DMS 273 treated with DMSO at 0.1 percent for 48 hours (cell line): ENCODE results near the gene MDH2.
"Not testable (repeated sequence)": the region's sequence is repeated elsewhere in the genome, so short reads cannot be mapped to it uniquely, and the experiment has no call there.

Source experiments
- DNase-seq: peaks from one replicate; lab custom pipeline; 2025; lab: John Stamatoyannopoulos, UW

Gene MDH2

DNA sequence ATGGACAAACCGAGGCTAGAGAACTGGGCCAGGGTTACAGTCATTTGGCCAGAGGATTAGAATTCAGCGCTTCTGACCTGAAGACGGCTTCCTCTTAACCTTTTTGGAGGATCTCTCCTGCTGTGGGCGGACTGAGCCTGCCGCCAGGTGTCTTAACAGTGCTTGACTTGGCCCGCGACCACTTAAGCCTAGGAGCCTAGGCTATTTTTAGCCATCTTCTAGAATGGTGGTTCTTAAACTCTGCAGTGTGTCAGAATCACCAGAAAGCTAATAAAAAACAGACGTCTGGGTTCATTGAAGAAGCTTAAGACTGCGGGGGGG lies 722 bp downstream of the MDH2 start:
- DNase-seq = peak; percentile 12

DNA sequence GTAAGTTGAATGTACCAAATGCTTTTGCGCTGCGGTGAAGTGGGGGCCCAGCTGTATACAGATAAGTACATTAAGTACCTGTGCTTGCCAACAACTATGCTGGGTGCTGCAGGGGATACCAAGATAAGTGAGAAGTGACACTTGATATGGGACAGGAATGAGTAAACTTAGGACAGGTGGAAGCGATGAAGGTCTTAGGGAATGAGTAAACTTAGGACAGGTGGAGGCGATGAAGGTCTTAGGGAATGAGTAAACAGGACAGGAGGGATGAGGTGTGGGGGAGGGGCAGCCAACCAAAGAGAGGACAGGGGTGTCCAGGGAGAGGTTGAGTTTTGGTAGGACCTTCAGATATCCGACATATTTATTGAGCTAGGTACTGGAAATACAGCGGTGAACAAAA lies 1.4 kb downstream of the MDH2 start:
- DNase-seq = no peak

DNA sequence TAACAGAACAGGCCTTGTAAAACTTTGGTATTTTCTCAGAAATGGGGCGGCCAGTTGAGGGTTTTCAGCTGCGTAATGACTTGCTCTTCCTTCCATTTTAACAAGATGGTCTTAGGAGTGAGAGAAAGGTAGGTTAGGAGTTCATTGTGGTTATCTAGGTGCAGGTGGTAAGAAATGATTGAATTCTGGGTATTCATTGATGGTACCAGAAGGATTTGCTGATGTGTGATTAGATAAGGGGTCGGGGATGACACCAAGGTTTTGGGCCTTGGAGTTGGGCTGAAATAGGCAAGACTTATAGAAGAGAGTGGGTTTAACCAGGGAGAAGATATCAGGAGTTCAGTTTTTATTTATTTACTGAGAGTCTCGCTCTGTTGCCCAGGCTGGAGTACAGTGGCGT lies 2.6 kb downstream of the MDH2 start:
- DNase-seq = no peak

DNA sequence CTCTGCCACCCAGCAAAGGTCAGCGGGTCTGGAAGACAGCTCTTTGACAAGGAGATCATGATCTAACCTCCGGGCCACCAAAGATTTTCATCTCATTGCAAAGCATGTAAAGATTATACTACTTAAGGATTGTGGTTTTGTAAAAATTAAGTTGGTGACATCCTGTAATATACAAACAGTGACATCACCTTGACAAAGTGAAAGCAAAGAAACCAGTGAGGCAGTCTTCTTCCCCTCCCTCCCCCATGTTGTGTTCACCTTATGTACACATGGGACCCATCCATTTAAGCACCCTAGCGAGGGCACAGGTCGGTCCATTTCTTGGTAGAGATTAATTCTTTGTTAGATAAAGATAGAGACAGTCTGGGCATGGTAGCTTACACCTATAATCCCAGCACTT lies 3.9 kb downstream of the MDH2 start:
- no peak for DNase-seq

DNA sequence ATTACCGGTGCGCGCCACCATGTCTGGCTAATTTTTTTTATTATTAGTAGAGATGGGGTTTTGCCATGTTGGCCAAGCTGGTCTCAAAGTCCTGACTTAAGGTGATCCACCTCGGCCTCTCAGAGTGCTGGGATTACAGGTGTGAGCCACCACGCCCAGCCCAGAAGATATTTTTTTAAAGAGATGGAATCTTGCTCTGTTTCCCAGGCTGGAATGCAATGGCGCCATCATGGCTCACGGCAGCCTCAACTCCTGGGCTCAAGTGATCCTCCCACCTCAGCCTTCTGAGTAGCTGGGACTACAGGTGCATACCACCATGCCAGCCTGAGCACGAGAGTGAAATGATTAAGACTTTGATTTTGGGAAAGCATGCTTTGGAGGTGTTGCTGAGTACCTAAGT lies 4.8 kb downstream of the MDH2 start:
- not testable (repeated sequence) for DNase-seq

DNA sequence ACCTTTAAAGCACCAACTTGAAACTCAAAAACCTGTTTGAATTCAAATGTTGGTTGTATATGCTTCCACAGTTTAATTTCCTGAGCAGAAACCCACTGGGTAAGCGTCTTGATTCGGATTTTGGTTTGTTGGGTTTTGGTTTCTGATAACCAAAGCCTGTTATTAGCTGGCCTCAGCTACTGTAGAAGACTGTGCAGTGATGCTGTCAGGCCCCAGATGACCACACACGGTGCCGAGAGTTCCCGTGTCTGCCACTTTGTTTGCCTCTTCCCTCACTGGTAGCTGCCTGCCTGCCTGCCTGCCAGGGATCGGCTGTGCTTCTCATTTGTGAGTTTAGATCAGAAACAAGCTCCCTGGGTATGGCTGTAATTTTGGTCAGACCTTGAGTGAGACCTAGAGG lies 5.6 kb downstream of the MDH2 start:
- DNase-seq = no peak

DNA sequence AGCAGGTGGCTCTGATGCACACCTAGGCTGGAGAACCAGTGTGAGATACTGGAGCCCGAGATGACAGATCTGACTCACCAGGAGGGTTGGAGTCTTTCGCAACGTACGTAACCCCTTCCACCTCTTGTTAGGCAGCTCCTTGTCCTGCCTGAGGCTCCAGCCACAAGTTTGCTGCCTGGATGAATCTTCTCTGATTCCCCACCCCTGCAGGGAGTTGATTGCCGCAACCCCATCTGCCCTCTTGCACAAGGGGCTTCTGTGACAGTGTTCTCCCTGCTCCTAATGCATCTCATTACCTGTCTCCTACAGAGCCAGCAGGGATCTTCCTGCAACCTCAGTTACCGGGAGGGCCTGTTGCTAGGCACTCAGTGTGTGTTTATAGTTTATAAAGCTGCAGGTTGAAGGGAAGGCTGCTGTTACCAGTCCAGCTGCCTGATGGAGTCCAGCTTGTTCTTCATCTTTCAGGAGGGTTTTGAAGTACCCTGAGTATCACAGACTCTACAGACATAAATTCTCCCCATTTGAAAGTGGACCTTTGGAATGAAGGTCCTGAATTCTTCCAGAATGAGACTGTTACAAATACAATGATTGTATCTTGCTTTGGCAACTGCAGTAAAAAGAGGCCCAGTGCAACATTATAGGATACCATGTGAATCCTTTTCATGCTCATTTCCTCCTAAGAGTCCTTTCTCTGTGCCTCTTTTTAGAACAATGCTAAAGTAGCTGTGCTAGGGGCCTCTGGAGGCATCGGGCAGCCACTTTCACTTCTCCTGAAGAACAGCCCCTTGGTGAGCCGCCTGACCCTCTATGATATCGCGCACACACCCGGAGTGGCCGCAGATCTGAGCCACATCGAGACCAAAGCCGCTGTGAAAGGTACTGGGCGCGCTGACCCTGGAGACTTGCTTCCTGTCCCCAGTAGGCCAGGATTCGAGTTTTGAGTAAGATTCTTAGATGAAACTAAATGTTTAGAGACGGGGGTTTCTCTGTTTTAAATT lies 6.5 kb downstream of the MDH2 start:
- no peak for DNase-seq

DNA sequence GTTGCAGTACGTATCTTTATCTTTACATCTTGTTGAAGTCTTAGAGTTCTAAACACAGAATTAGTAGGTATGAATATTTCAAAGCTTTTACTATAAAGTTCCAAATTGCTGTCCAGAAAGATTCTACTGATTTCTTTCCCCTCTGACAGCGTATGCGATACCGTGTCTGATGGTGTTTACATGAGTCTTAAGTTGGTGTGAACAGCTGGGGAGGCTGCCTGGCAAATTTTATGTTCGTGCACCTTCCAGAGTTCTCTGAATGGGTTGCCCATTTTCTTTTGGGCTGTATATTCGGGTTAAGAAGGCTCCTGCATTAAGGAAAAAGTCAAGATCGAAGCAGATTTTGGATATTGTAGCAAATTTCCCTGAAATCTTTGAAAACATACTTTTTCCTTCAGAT lies 8.3 kb downstream of the MDH2 start:
- DNase-seq = no peak

DNA sequence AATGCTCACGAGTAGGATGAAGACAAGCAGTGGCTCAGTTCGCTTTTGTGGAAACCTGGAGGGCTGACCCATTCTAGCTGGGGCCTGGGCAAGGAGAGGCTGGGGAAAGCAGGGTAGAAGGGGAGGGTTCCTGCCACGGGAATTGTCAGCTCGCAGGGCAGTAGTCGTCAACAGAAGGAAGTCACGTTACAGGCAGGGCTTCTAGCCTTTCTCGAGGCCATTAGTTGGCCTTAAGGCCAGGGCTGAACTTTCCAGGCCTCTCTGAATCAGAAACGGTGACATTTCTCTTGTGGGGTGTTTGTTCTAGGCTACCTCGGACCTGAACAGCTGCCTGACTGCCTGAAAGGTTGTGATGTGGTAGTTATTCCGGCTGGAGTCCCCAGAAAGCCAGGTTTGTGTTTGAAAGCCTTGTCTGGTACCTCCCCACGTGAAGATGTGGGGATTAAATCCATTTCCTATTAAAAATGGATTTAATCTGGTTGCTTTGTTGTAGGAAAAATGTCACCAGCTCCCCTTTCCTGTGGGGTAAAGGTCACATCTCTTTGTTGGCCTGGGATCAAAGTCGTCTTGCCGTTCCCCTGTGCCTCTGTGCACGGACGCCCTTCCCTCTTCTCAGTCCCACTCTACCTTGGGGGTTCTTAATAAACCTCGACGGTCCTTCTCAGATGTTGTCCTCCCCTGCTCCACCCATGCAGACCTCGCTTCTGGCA lies 9.4 kb downstream of the MDH2 start:
- DNase-seq = no peak

DNA sequence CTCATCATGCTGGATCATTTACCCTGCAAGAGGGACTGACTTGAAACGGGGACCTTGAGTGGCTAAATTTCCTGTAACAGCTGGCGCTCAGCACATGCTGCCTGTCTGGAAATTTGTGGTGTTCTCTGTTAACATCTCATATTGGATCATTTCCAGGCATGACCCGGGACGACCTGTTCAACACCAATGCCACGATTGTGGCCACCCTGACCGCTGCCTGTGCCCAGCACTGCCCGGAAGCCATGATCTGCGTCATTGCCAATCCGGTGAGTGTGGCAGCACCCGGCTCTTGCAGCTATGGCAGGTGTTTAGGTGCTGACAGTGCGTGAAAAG lies 9.9 kb downstream of the MDH2 start:
- DNase-seq = no peak

DNA sequence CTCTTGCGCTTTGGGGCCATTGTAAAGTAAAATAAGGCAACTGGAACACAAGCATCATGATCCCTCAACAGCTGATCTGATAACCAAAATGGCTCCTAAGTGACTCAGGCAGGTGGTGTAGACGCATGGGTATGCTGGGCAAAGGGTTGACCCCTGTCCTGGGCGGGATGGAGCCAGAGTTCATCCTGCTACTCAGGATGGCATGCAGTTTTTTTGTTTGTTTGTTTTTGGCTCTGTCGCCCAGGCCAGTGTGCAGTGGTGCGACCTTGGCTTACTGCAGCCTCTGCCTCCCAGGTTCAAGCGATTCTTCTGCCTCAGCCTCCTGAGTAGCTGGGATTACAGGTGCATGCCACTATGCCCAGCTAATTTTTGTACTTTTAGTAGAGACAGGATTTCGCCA lies 10.8 kb downstream of the MDH2 start:
- not testable (repeated sequence) for DNase-seq

DNA sequence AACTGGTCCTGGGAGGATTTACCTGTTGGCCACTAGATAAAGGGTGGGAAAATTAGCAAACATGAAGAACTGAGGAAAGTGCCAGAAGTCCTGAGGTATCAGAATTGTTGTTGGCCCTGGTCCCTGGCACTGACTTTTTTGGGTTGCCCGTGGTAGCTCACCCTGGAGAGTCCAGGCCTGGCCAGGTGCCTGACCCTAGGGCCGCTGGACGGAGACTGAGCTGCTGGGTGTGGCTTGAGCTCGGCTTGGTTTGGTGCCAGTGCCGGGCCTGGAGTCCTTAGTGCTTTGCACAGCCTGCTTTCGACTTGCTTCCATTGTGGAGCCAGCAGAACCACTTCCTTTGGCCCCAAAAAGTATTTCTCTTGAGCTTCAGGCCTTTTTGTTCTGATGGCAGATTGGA lies 12.9 kb downstream of the MDH2 start:
- no peak for DNase-seq

DNA sequence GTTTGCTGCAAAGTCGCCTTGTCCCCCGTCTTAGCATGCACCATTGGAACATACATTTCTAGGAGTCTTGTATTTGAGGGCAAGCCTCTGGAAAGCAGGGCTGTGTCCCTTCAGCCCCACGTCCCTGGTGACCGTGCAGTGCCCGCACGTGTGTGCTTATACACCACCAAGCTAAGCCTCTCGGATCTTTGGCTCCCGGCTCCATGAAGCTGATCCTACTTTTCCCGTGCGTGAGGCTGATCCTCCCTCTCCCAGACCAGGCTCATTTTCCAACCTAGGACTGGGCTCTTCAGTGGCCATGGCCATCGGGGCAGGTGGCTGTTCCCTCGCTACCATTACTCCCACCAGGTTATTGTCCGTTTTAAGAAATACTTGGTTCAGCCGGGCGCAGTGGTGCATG lies 14.3 kb downstream of the MDH2 start:
- no peak for DNase-seq

DNA sequence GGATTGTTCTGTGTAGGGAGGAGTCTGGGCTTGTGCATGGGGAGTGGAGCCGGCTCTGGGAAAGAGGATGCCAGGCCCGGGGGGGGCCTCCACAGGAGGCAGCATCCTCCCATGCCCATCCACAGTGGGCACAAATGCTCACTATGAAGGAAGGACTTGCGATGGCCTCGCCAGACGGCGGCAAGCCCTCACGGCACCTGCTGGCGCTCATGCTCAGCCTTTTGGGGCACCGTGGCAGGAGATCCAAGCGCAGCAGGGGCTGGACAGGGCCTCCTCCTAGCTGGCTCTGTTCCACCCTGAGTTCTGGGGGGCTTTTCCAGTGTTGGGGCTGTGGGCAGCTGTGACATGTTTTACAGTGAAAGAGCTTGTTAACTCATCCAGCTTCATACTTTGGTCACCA lies 15.2 kb downstream of the MDH2 start:
- no peak for DNase-seq

DNA sequence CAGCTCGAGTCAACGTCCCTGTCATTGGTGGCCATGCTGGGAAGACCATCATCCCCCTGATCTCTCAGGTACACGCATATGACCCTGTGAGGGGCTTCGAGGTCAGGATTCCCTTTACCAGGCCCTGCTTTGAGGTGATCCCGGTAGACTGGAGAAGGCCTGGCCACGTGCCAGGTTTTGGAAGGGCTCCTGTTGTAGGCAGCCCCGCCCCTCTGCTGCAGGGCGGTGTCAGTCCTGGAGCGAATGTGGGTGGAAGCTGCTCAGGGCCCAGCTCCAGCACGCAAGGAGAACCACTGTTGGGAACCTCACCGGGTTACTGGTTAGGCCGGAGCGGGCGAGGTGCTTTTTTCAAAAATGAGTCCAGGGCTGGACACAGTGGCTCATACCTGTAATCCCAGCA lies 15.6 kb downstream of the MDH2 start:
- no peak for DNase-seq

DNA sequence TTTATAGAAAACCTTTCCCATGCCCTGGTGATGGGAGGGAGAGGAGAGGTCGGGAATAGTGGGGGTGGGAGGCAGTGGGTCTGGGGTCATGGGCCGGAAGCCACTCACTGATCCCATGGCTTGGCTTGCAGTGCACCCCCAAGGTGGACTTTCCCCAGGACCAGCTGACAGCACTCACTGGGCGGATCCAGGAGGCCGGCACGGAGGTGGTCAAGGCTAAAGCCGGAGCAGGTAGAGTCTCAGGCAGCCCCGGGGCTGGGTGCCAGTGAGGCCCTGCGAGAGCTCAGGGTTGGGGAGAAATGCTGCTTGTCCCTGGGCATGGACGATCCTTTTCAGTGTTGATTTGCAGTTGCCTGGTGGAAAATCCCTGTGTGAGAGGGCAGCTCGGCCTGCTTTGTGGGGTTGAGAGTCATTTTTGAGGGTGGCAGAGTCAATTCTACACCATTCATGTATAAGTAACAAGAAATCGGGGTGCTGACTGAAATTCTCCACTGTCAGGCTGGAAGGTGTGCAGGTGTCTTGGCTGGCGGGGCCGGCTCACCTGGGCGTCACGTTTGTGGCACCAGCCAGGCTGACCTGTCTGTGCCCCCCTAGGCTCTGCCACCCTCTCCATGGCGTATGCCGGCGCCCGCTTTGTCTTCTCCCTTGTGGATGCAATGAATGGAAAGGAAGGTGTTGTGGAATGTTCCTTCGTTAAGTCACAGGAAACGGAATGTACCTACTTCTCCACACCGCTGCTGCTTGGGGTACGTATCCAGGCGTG lies 16.5 kb downstream of the MDH2 start:
- no peak for DNase-seq

DNA sequence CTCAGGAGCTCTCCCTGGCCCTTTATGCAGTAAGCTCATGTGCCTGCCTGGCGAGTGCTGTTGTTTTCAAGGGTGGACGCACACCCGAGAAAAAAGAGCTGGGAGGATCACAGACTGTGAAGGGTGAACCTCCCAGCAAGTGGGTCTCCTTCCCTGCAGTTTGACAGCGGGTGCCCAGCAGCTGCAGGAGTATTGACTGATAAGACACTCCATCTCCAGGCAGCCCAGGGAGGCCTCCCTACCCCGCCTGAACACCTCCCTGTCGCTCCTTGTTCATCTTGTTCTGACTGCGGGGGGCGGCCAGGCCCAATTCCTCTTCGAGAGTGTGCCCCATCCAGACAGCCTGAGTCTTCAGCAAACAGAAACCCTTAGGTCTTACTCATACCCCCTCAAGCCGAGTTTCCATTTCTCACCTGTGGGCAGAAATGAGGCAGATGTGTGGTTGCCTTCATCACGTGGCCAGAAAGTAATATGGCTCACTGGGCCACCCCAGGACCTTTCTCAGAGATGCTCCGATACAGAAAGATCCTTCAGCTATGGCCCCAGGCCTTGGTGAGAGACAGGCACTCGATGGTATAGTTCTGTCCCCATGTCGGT lies 17.2 kb downstream of the MDH2 start:
- DNase-seq = no peak

DNA sequence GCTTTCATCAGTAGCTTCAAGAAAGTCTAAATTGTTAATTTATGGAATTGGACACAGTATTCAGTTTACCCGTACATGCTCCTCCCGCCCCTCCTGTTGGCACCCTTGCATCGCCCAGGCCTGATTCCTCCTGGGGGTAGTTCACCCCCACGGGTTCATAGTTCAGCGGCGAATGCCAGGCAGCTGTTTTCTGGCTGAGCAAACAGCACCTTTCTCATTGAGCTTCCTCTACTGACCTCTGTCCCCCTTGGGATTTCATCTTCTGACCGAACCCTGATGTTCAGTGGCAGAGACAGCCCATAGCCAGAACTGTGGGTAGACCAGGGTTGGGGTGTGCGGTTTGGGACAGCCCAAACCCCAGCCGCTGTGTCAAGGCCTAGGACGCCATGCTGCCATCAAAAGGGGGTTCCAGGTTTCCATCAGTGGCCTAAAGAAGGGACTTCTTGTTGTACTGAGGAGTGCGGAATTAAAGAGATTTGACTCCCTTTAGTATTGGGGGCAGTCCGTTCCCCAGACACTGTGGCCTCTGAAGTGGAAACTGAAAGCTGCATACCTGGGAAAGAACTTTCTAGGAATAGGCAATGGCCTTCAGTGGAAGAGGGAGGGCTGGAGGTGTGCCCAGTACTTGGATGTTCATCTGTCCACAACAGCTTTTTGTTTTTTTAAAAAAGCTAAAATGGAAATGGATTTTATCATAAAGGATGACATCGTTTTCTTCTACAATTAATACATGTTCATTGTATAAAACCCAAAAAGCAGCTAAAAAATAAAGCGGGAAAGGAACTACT lies 19.0 kb downstream of the MDH2 start:
- no peak for DNase-seq

DNA sequence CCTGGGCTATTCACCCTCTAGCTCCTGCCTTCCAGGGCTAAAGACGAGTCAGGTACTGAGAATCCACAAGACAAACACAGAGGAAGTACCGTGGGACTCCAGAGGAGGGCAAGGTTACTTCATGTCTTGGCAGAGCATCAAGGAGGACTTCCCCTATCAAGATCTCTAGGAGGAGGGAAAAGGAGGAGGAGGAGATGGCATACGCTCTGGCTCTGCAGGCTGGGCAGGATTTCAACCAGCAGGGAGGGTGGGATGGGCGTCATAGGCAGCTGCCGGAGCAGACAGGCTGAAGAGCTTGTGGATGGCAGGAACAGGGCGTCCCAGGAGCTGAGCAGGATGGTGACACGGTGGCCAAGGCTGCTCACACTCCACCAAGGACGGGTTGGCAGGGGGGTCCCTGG lies 21.3 kb downstream of the MDH2 start:
- peak; percentile 84 for DNase-seq

DNA sequence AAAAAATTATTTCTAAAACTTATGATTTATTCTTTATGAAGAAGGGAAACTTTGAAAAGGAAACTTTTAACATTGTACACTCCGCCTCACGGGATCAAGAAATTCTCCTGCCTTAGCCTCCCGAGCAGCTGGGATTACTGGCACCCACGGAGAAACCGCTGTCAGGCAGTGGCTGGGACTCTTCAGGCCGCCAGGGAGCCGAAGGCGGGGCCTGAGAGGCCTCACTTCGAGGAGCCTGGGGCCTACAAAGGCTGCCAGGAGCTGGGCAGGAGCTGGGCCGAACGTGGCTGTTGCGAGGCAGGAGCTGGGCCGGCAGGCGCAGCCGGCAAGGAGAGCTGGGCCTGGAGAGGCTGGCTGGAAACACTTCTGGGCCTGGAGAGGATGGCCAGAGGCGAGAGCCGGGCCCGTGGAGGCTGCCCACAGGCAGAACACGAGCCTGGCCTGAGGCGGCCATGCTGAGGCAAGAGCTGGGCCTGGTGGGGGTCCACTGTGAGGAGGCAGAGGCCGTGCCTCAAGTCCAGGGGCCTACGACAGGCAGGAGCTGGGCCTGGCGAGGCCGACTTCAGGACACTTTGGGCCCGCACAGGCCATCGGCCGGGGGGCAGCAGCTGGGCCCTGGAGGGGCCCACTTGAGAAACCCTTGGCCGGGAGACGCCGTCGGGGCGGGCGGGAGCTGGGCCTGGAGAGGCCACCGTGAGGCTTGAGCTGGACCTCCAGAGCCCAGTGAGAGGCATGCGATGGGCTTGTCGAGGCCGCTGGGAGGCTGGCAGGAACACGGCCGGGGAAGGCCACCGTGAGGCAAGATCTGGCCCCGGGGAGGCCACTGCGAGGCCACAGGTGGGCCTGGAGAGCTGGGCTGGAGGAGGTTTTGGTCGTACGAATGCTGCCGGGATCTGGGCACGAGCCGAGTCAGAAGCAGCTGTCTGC lies 23.7 kb downstream of the MDH2 start:
- no peak for DNase-seq
